Measurements from ENCODE around the gene KCNQ1. TPM values are rescaled to one million over a fixed set of nuclear protein-coding genes. Genes with fewer than 3 reads are reported as not detected.

The KCNQ1 gene
- total and polyA plus RNA-seq, 2 of the 13 experiments (the other 11 are each of a cell fraction or from before 2014, with no cell fraction given), result 0.02 to 0.08 TPM

GRCh38 chr11:2400069-2400761, 44.6 kb upstream of the KCNQ1 start, which contains the start of gene TSSC4 (continued):
- 0 out of 2 replicates have a peak, but pooled peaks have one; percentile 32 for TF ChIP-seq NCOR1 (IDR thresholded peaks at IDR 0.05; ENCODE audit: borderline replicate concordance, low read length)
- no peak for TF ChIP-seq CEBPZ (IDR thresholded peaks at IDR 0.05; ENCODE audit: low read length)
- no peak; the same call in 1 of the 2 replicates for TF ChIP-seq TFE3 (CRISPR knock-in tag; IDR thresholded peaks at IDR 0.05)
- TF ChIP-seq ZNF33B (CRISPR knock-in tag; IDR thresholded peaks at IDR 0.05), result no peak
- 0 out of 2 replicates have a peak, but pooled peaks have one; percentile 12 for TF ChIP-seq ZNF17 (CRISPR knock-in tag; IDR thresholded peaks at IDR 0.05)
- 0 out of 2 replicates have a peak, but pooled peaks have one; percentile 48 for TF ChIP-seq ZNF740 (CRISPR knock-in tag; IDR thresholded peaks at IDR 0.05)
- TF ChIP-seq HES4 (CRISPR knock-in tag; IDR thresholded peaks at IDR 0.05; ENCODE audit: borderline replicate concordance), result no peak
- TF ChIP-seq ZNF180 (CRISPR knock-in tag; IDR thresholded peaks at IDR 0.05; ENCODE audit: borderline replicate concordance, low read depth), result no peak
- no peak for TF ChIP-seq ZNF782 (CRISPR knock-in tag; IDR thresholded peaks at IDR 0.05; ENCODE audit: borderline replicate concordance)
- TF ChIP-seq HMGXB3 (CRISPR knock-in tag; IDR thresholded peaks at IDR 0.05; ENCODE audit: borderline replicate concordance), result peak; percentile 21; the same call in 1 of the 2 replicates
- TF ChIP-seq EZH2 (conservative IDR thresholded peaks at IDR 0.05; ENCODE audit: low read depth, low read length), result no peak
- TF ChIP-seq ZNF7 (CRISPR knock-in tag; IDR thresholded peaks at IDR 0.05), result 0 out of 2 replicates have a peak, but pooled peaks have one; percentile 36
- peak; percentile 98 for TF ChIP-seq GABPB1 (CRISPR knock-in tag; IDR thresholded peaks at IDR 0.05)
- no peak for TF ChIP-seq ZFY (CRISPR knock-in tag; IDR thresholded peaks at IDR 0.05)
- TF ChIP-seq MATR3 (CRISPR knock-in tag; IDR thresholded peaks at IDR 0.05), result 0 out of 2 replicates have a peak, but pooled peaks have one; percentile 16
- TF ChIP-seq, protein P1, sequence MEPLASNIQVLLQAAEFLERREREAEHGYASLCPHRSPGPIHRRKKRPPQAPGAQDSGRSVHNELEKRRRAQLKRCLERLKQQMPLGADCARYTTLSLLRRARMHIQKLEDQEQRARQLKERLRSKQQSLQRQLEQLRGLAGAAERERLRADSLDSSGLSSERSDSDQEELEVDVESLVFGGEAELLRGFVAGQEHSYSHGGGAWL (CRISPR knock-in tag; IDR thresholded peaks at IDR 0.05), result peak; percentile 44; the same call in 1 of the 2 replicates
- TF ChIP-seq SOX5 (CRISPR knock-in tag; IDR thresholded peaks at IDR 0.05; ENCODE audit: borderline replicate concordance), result peak; percentile 60
- peak; percentile 74 for TF ChIP-seq SAFB2 (CRISPR knock-in tag; IDR thresholded peaks at IDR 0.05; ENCODE audit: borderline replicate concordance, low read depth)
- 0 out of 2 replicates have a peak, but pooled peaks have one; percentile 81 for TF ChIP-seq ZIK1 (CRISPR knock-in tag; IDR thresholded peaks at IDR 0.05; ENCODE audit: borderline replicate concordance, low read depth)

Measured in HepG2 (cell line).